ENCODE data around the gene PARD3B.

Gene PARD3B

GRCh38 chr2:205369813-205370212, 824.5 kb downstream of the PARD3B start:
- FAIRE-seq = no peak

- FAIRE-seq = no peak
Measured at GRCh38 chr2:205370726-205371125, 825.5 kb downstream of the PARD3B start.

DNA sequence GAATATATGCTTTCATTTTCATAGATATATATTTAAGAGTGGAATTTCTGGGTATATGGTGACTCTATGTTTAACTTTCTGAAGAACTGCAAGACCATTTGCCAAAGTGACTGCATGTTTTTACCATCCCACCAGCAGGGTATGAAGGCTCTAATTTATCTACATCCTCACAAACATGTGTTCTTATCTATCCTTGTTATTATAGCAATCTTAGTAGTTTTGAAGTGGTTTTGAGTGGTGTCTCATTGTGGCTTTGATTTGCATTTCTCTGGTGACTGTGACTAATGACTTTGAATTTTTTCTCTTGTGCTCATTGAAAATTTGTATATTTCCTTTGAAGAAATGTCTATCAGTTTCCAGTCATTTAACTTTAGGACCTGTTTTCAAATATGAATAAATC, 826.9 kb downstream of the PARD3B start:
- no peak for FAIRE-seq

DNA sequence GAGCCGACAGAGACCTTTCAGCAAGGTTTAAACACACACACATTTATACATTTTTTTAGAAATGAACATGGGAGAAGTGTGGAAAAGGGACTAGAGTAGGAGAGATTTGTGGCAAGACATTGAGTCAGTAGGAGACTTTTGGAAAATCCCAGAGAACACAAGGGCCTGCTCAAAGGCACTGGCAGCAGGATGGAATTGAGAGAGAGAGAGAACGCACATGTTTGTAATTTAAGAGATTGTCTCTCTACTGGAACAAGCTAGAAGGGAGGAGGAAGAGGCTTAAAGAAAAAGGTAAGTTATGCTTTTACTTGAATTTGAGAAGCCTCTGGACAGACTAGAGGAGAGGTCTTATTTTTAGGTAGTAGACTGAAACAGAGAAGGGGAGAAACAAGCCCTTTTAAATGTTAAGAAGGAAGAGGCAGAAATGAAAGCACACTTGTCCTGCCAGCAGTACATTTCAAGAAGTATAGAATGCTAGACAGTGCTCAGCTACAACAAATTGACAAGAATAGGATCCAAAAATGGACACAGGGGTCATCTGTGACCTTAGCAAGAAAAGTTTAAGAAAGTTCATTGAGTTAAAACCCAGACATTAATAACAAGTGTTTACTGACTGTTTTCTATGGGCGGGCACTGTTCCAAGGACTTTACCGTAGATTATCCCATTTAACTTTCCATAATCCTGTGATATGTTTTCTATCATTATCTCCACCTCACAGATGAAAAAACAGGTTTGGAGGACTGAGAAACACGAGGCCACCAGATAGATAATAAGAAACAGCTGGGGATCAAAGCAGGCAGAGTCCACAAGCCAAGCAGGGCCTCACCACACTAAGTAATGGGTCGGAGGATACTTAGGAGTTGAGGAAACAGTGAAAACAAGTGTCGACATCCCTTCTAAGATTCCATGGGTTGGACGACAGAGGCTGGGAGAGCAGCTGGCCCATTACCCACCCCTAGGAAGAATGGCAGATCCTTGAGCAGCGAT, 830.5 kb downstream of the PARD3B start:
- FAIRE-seq = no peak

DNA sequence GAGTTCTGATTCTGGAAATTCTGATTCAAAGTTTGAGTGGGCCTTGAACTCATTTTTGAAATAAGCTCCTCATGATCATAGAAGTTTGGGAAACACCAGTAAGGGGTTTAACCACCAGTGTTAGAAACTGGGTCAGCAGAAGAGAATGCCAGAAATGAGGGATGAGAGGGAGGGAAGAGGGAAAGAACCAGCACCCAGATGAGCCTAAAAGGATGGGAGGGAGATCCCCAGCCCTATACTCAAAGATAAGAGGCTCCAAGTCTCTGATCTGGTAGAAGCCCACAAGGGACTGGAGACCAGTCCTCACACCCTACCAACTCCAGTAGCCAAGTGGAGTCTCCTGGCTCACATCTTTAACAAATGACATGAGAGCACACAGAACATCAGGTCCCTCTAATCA, 832.0 kb downstream of the PARD3B start:
- no peak for FAIRE-seq

DNA sequence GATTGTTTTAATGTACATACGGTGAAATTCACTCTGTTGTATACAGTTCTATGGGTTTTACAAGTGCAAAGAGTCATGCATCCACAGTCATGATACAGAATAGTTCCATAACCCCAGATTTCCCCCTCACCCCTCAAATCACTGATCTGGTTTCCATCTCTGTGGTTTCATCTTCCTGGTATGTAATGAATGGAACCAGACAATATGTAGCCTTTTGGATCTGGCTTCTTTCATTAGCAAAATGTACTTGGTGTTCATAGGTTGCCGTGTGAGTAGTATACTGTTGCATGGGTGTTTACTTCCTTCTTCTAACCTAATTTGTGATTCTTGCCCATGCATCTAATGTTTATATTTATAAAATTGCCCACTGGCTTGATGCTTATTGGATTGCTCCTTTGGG, 838.3 kb downstream of the PARD3B start:
- FAIRE-seq = no peak

DNA sequence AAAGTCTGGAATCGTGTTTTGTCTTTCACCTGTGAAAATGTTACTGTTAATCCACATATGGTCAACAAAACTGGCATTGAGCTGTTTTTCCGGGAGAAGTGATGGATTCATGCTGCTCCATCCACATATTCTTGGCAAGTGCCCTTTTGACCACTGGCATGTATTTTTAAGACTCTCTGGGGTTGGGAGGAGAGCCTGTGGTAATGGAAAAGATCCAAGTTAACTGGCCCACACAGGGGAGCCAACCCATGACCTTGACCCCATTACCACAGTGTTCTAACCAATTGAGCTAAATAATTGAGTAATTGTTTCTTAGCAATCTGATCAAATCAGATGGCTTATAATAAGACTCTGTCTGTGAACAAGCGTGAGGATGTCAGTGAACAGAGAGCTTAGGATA, 840.8 kb downstream of the PARD3B start:
- FAIRE-seq = no peak

GRCh38 chr2:205387350-205388055, 842.2 kb downstream of the PARD3B start:
- no peak for FAIRE-seq

GRCh38 chr2:205390866-205391265, 845.6 kb downstream of the PARD3B start:
- no peak for FAIRE-seq

DNA sequence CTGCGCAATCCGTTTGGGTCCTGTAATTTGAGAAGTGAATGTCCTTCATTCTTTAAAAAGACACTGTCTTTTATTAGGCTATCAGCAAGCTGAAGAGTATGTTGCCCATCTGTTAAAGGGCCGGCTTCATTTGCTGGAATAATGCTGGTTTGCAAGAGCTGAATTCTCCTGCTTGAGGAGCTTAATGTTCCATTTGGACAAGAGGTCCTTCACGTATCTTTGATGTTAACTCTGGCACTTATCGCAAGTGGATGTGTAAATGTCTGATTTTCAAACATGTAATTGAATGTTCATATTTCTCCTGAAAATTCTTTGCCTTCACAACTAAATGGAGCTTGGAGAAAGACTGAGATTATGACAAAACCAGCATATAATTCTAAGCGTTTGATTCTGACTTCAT, 856.2 kb downstream of the PARD3B start:
- no peak for FAIRE-seq

- no peak for FAIRE-seq
Measured at GRCh38 chr2:205402011-205402410, 856.7 kb downstream of the PARD3B start.

- no peak for FAIRE-seq
Measured at GRCh38 chr2:205403244-205403825, 858.1 kb downstream of the PARD3B start.

- no peak for FAIRE-seq
Measured at GRCh38 chr2:205405194-205405593, 859.9 kb downstream of the PARD3B start.

DNA sequence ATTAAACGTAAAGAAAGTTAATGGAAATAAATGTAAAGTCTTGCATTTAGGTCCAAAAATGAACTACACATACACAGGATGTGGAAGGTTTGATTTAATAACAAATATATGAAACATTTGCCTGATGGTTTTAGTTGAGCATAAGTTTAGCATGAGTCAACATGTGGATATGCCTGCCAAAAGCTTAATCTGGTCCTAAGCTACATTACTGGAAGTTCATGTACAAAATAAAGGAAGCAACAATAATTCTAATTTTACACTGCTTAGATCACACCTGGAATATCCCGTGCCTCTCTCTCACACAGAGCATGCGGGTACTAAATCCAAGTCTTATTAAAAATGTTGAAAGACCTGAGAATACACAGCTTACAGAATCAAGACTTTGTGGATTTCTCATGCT, 860.5 kb downstream of the PARD3B start:
- FAIRE-seq = no peak

DNA sequence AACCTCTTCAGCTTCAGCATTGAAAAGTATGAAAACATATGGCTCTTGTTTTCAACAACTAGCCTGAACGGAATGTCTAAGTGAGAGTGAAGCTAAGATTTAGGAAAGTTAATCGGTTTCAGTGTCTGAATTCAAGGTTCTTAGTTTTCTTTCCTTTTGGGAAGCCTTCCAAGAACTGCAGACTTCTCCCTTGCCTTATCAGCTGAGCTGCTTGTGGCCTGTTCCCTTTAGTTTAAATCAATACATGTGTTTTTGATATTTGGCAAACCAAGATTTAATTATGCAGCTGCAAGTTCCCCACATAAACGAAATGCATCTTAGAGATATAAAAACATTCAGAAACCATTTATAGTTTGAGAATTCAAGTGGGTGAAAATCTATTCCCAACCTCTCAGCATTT, 862.7 kb downstream of the PARD3B start:
- FAIRE-seq = no peak

DNA sequence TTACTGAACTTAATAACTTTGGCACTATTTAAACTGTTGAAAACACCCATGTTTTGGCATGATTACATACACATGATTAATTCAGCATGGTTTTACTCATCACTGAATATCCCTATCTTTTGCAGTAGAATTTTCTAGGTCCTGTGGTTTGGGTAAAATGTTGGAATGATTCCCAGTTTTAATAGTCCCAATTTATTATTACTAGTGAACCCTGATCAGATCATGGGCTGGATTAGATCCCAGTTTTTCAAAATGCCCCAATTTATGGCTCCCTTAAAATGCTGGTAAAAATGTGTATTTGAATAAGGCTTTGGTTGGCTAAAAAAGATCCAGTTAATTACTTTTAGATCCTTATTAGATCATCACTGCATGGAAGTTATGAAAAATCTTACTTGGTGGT, 863.4 kb downstream of the PARD3B start:
- FAIRE-seq = no peak

DNA sequence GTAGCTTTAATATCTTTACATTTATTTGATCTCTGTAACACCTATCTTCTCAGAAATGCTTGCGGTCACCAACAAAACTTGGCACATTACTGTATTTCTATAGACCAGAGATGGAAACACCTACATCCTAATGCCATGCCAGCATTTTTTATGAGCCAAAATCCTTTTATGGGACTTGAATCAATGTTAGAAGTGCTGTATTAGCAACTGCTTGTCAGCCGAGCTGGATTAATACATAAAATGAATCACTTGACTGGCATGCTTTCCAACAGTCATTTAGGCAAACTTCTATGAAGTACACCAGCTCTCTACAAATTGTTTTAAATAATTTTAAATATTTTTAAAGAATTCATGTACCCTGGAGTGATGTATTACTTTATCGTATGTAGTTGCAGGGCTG, 864.1 kb downstream of the PARD3B start:
- FAIRE-seq = no peak

DNA sequence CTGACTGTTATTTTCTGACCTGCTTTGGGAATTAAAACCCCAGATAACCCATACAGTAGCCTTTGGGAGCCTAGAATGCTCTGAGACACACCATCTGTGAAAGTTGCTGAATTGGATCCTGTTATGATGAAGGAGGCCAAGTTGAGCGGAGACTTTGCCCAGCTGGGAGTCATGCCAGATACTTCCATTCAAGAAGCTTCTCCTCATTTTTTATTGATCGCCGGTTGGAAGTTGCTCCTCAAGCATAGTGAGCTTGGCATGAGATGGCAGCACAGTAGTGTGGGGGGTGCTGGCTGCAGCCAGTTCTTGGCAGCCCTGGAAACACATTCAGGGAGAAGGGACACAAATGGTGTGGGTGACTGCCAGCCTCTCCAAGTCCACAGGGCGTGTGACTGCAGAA, 866.3 kb downstream of the PARD3B start:
- no peak for FAIRE-seq

DNA sequence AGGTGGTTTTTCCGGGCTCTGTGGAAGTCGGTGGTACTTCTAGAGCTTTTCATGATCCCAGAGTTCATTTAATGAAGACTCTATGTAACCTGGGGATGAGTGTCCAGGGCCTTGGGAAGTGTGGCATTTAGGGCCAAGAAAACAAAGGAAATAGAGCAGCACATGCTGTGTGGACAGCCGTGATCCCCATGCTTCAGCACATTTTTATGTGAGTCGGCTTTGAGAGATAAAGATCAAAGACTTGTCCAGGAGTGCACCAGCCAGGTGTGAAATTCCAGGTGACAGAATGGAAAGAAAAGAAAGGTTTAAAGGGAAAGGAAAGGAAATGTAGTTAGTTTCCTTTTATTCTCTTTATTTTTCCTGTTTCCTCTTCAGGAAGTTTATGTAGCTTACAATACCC, 879.1 kb downstream of the PARD3B start:
- FAIRE-seq = no peak

GRCh38 chr2:205425102-205425501, 879.8 kb downstream of the PARD3B start:
- FAIRE-seq = no peak

GRCh38 chr2:205427112-205427511, 881.8 kb downstream of the PARD3B start:
- FAIRE-seq = no peak

- FAIRE-seq = no peak
Measured at GRCh38 chr2:205428811-205429210, 883.5 kb downstream of the PARD3B start.

DNA sequence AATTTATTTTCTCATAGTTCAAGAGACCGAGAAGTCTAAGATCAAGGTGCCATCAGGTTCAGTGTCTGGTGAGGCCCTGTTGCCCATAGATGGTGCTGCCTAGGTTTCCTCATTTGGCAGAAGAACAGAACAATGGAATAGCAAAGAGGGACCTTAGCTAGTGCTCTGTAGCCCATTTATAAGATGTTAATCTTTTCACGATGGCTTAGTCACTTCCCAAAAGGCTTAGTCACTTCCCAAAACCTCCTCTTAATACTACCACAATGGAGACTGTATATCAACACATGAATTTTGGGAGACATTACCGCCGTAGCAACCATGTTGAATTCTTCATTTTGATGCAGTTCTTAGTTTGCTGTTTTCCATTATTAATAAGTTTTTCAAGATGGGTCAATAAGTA, 890.7 kb downstream of the PARD3B start:
- no peak for FAIRE-seq

GRCh38 chr2:205438241-205438640, 893.0 kb downstream of the PARD3B start:
- no peak for FAIRE-seq

All from G401.6 (cell line).